Sigmoid colon (tissue), 4 donors: Measurements from ENCODE around the gene ZKSCAN8.

ENCODE experiments used
- EP300 ChIP-seq, 4 donors: sonication (generic); formaldehyde crosslinking; IDR thresholded peaks; one replicate each; pipeline ENCODE4 v1.6.1; 2017; ENCODE audit warnings: antibody characterized with exemption in 4 of 4
- POLR2A ChIP-seq, 2 donors: fragments of 450-650 bp; IDR thresholded peaks; one replicate each; pipeline ENCODE4 v1.6.1; 2016; ENCODE audit warnings: antibody characterized with exemption in 2 of 2, mild to moderate bottlenecking in 2 of 2, moderate library complexity in 2 of 2
- TF ChIP-seq, protein P1 (sequence below), 4 experiments: fragments of 450-650 bp in 3 of 4; fragments of 200-600 bp in 1 of 4; IDR thresholded peaks; one replicate each; pipeline ENCODE4 v1.5.1; 2016 to 2019; ENCODE audit warnings: antibody characterized with exemption in 4 of 4, mild to moderate bottlenecking in 3 of 4, moderate library complexity in 2 of 4

DNA sequence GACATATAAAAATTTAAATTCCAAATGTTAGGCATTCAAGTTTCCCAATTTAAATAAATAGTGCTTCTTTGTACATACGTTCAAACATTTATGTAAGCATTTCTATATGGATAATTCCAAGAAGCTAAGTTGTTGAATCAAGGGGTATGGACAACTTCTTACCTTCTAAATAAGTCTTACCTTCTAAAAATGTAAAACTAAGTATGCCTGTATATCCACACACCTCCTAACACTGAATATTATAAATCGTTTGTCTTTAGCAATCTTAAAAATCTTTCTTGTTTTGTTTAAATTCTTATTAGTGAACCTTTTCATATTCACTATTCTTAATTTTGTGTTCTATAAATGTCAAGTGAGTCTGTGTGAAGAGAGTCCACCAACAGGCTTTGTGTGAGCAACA lies 19.8 kb upstream of the ZKSCAN8 start:
- TF ChIP-seq, protein P1, sequence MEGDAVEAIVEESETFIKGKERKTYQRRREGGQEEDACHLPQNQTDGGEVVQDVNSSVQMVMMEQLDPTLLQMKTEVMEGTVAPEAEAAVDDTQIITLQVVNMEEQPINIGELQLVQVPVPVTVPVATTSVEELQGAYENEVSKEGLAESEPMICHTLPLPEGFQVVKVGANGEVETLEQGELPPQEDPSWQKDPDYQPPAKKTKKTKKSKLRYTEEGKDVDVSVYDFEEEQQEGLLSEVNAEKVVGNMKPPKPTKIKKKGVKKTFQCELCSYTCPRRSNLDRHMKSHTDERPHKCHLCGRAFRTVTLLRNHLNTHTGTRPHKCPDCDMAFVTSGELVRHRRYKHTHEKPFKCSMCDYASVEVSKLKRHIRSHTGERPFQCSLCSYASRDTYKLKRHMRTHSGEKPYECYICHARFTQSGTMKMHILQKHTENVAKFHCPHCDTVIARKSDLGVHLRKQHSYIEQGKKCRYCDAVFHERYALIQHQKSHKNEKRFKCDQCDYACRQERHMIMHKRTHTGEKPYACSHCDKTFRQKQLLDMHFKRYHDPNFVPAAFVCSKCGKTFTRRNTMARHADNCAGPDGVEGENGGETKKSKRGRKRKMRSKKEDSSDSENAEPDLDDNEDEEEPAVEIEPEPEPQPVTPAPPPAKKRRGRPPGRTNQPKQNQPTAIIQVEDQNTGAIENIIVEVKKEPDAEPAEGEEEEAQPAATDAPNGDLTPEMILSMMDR (IDR thresholded peaks at IDR 0.05), result no peak
- TF ChIP-seq EP300 (IDR thresholded peaks at IDR 0.05) (no peak), POLR2A (IDR thresholded peaks at IDR 0.05) (no peak)
